Jurkat, Clone E6-1 (cell line): ENCODE data around the gene PTPRCAP.

Experiments
- DNase-seq: peaks from one replicate; pipeline ENCODE4 v3.0.0-alpha.2; 2011; ENCODE audit warnings: low read depth, low spot score
- H3K4me3 ChIP-seq: 2 replicates; pipeline ENCODE4 v1.5.1; 2011; ENCODE audit warnings: mild to moderate bottlenecking, low read length, control low read depth, moderate library complexity

PTPRCAP gene

DNA sequence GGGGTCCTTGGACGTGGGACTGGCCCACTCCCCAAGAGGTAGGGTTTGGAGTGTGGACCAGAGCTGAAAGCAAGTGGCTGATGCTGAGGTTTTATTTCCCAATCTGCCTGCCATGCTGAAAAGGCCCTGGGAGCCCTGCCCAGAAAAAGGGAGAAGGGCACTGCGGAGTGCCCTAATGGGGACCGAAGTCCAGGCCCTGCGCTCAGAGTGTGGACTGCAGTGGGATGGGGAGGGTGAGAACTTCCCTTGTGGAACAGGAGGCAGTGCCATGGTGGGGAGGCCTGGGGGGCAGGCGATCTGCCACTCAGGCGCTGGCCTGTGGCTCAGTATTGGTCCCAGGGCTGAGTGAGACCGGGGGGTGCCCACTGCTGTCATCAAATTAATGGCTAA lies 10.7 kb upstream of the PTPRCAP start:
- no peak overlapping the region for H3K4me3 ChIP-seq
- DNase-seq: no peak

DNA sequence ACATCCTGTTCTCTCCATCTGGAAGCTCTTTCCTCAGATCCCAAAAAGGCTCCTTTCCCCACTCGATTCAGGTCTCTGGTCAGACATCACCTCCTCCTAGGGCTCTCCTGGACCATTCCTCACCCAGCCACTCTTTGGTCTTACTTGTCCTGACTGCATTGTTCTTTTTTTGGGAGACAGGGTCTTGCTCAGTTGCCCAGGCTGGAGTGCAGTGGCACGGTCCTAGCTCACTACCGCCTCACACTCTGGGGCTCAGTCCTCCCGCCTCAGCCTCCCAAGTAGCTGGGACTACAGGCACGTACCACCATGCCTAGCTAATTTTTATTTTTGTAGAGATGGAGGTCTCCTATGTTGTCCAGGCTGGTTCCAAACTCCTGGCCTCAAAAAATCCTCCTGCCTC lies 8.0 kb upstream of the PTPRCAP start:
- H3K4me3 ChIP-seq: no peak overlapping the region
- DNase-seq: no peak

DNA sequence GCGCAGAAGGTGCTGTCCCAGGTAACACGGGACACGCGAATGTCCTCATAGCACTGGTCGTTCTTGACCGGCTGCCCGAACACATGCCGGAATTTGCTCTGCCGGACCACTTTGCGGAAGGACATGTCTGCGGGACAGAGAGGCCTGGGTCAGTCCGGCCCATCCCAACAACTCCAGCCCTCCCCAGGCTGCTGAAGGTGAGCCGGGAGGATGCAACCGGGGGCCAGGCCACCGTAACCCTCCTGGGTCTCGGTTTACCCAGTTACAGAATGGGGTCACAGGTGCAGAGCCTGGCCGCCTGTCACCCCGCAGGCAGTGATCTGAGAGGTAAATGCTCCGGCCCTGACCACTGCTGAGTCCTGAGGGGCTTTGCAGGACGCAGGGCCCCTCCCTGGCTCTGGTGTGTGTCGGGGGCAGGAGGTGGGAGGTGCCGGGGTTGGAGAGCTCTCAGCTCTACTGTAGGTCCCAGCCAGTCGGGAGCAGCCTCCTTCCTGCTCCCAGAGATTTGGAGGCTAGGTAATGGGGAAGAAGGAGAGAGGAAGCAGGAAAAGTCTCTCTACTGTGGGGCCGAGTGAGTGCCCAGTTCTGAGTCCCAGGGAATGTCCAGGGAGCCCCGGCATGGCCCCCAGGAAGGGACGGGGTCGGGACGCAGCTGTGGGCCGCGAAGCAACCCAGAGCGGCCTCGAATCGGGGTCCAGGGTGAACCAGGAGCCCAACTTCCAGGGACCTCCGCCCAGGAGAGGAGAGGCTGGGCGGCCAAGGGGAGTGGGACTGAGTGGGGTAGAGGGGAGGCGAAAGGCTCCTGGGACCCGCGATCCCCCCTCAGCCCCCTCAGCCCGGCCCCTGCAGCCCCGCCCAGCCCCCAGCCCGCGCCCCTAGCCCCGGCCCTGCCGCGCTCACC lies 5.3 kb upstream of the PTPRCAP start:
- no peak for DNase-seq
- H3K4me3 ChIP-seq: no peak overlapping the region

DNA sequence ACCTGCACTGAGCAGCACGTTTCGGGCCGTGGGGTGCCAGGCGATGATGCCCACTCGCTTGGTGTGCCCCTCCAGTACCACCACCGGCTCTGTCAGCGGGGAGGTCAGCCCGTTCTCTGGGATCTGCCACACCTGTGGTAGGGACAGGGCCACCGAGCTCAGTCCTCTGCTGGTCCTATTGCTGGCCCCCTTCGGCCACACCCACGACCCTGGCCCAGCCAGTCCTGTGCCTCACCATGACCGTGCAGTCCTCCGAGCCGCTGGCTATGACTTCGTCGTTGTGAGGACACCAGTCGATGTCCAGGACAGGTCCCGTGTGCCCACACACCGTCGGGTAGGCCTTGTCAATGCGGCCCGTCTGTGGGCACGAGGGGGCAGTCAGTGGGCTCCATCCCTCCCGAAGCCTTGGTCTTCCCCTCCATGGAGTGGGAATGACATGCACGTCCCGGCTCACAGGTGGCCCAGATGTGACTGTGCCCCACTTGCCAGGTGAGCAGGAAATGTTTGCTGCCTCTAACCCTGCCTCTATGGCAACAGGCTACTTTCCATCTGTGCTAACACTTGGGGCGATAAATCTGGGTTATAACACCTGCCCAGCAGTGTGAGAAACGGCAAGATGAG lies 4.4 kb upstream of the PTPRCAP start:
- no peak for DNase-seq
- H3K4me3 ChIP-seq: no peak overlapping the region

DNA sequence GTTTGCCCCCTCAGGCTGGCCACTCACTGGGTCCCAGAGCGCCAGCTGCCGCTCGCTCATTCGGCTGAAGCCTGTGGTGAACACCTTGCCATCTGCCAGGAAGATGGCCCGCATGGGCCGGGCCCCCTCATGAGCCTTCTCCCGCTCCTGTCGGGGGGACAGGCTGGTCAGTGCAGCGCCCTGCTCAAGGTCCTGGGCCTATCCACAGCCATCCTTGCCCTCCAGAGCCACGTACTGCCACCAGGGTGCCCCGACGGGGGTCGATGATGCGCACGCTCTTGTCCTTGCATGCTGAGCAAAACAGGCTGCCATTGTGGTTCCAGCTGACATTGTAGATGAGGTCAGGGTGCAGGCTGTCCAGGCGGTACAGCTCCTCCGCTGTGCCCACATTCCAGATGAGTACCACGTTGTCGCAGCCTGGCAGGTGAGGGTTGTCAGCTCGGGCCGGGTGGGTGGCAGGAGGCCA lies 3.6 kb upstream of the PTPRCAP start:
- H3K4me3 ChIP-seq: no peak overlapping the region
- no peak for DNase-seq

DNA sequence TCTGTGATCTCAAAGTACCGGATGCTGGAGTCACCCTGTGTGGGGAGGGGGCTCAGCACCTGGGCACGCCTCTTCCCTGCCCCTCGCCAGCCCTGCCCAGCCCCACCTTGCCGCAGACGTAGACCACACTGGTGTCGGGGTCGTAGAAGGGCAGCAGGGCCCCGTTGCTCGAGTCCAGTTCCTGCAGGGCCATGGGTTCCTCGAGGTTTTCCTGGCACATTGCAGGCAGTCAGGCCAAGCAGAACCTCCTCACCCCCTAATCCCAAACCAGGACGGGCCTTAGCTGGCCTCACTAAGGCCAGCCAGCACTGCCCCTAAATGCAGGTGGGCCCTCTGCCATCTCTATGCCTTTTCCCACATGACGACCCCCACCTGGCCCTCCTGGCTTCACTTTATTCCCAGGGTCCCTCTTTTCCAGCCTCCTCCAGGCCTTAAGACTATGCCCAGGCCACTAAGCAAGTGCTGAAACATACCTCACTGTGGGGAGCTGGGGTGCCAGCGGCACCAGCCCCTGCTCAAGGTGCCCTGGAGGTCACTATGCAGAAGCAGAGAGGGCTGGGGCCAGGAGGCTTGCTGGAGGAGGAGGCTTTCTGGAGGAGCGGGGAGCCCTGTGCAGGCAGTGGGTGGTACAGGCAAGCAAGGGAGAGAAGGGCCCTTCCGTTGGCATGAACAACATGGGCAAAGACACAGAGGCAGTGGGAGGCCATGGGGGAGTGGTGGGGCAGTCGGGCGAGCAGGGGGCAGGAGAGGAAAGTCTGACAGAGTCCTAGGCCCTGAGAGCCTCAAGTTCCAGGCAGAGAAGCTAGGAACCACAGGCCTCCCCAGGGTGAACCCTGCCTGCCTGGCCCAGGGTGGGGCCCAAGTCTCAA lies 3.0 kb upstream of the PTPRCAP start:
- no peak for DNase-seq

DNA sequence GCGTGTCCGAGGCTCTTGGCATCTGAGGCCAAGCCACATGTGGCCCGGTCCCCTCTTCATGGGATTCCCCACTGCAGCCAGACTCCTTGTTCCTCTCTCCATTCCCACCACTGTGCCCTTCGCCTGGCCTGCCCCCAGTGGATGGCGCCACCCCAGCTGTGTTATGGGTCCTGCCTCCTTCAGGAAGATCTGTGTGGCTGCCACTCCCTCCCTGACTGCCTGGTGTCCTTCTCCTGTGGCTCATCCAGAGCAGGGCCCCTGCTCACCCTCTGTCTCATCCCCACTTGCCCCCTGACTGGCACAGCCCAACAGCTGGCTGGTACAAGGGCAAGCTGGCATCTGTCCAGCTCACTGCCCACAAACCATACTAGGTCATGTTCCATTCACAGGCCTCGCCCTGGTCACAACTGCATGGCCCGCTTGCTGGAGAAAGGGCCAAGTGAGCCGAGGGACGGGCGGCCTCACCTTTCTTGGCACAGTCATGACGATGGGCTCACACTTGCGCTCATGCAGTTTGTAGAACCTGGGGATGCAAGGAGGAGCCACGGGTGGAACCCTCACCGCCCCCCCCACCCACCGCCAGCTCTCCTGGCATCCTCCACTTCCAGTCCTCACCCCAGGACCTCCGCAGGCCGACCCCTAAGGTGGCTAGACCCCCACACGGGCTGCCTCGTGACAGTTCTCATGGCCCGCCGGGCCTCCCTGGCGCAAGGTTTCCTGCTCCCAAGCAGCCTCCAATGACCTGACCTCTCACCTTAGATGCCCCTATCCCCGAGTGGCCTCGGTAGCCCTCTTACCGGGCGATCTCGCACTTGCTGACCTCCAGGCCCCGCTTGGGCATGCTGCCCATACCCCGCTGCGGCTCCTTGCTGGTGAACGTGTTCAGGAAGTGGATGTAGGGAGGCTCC lies 2.1 kb upstream of the PTPRCAP start:
- peak overlapping the region; percentile 93 for H3K4me3 ChIP-seq
- peak; percentile 32 for DNase-seq

More for the DNA sequence above, 3.0 kb upstream of the PTPRCAP start:
- H3K4me3 ChIP-seq: peak overlapping the region; percentile 93

DNA sequence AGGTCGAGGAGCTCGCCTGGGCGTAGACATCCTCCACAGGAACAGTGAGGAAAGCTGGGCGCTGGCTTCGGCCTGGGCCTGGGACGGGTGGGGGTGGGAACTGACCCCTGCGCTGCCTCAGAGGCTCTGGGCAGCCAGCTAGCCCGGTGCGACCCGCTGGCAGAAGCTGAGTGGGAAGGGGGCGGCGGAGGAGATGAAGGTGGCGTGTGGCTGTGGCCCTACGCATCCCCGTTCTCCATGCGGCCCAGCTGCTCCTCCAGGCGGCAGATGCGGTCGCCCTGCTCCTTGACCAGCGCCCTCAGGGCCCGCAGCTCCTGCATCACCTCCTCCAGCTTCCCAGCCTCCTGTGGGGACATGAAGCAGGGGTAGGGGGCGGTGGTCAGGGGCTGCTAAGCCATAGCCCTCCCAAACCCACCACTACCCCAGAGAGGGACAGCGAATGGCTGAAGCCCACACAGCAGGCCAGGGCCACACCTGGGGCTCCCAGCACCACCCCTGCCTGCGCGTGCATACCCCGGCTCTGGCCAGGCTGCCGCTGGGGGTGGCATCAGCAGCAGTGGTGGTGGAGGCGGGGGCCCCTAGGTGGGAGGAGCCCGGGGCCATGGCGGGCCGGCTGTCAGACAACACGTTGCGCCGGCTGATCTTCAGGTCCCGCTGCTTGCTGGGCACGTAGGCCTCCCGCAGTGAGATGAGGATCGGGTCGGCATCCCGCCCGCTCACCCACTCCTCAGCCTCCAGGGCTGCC lies 848 bp upstream of the PTPRCAP start:
- peak; percentile 49 for DNase-seq
- H3K4me3 ChIP-seq: peak overlapping the region; percentile 93

DNA sequence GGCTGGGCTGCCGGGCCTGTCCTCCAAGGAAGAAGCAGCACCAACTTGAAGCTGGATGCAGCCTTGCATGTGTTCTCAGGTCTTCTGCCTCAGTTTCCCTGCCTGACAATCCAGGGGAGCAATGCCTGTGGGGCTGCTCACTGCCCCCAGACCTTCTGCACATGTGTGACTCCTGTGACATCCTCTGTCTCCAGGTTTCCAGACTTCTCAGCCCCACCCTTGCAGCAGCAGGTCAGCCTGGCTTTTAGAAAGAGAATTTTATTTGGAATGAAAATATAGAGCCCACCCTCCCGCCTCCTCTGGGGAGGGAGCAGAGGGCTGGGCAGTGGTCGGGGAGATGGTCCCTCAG lies 301 bp upstream of the PTPRCAP start:
- DNase-seq: no peak
- peak overlapping the region; percentile 93 for H3K4me3 ChIP-seq

DNA sequence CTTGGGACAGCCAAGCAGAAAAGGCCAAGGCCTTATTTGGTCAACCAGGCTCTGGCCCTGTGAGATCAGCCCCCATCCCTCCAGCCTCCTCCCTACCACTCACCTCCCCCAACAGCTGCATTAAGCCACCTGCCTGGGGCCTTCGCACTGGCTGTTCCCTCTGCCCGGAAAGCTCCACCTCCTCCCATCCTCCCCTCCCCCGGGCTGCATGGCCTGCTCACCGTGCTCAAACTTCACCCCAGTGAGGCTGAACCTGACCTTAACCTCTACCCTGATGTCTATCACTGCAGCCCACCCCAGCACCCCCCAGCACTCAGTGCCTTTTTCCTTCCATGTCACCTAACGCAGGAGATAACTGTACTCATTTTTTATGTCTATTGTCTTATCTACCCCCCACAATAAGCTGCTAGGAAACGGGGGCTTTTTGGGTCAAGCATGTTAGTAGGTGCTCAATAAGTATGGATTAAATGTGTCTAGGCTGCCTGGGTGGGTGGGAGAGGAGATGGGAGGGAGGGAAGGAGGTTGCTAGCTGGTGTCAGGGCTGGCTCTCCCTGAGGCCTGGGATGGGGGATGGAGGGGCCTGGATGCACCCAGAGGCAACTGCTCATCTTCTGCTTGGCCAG lies 912 bp downstream of the PTPRCAP start:
- DNase-seq: peak; percentile 71
- H3K4me3 ChIP-seq: peak overlapping the region; percentile 93

DNA sequence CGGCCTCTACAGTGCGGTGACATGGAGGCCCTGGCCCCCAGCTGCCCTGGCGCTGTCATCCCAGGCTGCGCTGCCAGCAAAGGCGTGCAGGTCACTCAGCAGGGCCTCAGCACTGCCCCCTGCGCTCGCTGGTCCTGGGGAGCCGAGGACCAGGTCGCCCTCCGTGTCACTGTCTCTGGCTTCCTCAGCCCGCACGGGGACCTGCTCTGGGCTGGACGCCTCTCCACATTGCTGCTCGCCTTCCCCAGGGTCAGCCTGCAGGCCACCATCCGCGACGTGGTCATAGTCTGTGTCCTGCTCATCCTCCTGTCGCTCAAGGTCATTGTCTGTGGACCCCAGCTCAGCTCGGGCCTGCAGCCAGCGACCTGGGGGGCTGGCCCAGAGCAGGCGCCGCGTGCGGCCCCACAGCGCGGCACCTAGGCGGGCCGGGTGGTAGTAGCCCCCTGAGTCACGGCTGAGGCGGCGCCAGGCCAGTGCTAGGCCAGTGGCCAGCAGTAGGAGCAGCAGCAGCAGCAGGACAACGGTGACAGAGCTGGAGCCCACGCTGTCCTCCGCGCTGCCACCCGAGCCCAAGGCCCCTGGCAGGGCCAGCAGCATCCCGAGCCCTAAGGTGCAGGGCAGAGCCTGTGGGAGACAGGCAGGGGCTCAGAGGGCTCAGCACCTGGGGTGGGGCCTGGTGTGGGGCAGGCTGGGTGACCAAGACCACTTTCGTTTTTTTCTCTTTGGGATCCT lies 1.6 kb downstream of the PTPRCAP start:
- peak overlapping the region; percentile 93 for H3K4me3 ChIP-seq
- DNase-seq: no peak

DNA sequence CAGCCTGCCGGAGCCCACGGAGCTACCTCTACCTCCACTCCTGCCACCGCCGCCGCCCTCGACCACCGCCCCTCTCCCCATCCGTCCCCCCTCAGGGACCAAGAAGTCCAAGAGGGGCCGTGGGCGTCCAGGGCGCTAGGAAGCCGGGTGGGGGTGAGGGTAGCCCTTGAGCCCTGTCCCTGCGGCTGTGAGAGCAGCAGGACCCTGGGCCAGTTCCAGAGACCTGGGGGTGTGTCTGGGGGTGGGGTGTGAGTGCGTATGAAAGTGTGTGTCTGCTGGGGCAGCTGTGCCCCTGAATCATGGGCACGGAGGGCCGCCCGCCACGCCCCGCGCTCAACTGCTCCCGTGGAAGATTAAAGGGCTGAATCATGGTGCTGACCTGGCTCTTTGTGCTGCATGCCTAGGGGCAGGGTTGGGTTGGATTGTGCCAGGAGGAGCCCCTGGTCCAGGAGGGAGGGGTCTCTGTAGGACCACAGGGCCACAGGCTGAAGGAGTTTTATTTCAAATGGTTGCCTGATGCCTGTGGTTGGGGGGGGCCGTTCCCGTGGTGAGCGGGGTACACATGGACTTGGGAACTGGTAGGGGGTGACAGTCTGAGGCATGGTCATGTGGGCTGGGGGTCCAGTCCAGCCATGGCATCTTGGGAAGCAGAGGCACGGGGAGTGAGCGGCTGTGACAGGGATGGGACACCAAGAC lies 2.3 kb downstream of the PTPRCAP start:
- H3K4me3 ChIP-seq: no peak overlapping the region
- no peak for DNase-seq

DNA sequence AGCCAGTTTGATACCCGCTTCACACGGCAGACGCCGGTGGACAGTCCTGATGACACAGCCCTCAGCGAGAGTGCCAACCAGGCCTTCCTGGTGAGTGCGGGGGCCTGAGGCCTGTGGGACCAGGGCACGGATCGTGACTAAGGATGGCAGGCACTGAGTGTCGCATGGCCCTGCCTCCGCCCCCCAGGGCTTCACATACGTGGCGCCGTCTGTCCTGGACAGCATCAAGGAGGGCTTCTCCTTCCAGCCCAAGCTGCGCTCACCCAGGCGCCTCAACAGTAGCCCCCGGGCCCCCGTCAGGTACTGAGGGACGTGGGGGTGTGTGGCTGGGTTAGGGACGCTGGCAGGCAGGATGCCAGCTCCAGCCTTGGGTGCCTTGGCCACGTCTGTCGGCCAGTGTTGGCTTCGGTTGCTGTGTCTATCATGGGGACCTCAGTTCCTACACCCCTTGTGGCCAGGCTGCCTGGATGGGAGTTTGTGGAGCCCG lies 3.0 kb downstream of the PTPRCAP start:
- DNase-seq: no peak
- no peak overlapping the region for H3K4me3 ChIP-seq

DNA sequence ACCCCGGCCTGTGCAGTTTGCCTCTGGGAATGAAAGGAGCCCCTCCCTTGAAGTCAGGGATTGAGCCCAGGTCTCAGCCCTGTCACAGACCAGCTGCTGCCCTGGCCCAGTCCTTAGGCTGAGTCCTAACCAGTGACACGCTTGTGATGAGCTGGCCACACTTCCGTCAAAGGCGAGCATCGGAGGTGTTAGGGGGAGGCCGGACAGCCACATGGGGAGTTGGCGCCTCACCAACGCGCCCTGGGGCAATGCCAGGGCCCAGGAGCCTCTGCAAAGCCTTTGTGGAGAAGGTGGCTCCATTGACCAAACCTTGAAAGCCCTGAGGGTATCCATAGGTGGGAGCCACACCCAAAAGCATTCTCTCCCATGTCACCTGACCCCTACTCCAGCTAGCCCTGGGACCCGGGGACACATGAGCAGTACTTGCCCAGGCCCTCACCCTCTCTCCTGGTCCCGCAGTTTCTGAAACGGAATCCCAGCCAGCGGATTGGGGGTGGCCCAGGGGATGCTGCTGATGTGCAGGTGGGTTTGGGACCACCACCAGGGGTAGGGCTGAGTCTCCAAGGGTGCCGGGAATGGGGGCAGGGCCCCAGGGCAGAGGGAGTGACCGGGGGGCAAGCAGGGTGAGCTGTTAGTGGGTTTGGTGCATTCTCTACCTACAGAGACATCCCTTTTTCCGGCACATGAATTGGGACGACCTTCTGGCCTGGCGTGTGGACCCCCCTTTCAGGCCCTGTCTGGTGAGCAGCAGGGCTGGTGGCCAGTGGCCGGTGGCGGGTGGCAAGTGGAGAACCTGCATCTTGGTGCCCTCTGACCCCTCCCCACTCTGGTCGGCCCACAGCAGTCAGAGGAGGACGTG lies 3.7 kb downstream of the PTPRCAP start:
- no peak for DNase-seq
- no peak overlapping the region for H3K4me3 ChIP-seq

DNA sequence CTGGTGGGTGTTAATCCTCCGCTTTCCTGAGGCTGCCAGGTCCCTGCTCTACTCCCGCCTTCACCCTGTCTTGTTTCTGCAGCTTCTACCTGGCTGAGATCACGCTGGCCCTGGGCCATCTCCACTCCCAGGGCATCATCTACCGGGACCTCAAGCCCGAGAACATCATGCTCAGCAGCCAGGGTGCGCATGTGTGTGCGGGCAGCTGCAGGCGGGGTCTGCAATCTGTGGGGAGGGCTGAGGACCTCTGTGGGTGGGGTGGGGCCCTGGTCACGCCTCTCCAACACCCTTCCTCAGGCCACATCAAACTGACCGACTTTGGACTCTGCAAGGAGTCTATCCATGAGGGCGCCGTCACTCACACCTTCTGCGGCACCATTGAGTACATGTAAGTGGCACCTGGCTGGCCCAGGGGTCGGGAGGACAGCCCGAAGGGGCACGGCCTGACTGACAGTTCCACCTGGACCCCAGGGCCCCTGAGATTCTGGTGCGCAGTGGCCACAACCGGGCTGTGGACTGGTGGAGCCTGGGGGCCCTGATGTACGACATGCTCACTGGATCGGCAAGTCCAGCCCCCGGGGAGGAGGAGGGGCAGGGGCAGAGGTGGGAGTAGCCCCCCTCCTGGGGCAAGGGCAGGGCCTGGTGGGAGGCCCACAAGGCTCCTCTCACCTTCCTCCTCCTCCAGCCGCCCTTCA lies 4.7 kb downstream of the PTPRCAP start:
- DNase-seq: no peak
- H3K4me3 ChIP-seq: no peak overlapping the region
